Measurements from ENCODE around the gene SEC63.

DNA sequence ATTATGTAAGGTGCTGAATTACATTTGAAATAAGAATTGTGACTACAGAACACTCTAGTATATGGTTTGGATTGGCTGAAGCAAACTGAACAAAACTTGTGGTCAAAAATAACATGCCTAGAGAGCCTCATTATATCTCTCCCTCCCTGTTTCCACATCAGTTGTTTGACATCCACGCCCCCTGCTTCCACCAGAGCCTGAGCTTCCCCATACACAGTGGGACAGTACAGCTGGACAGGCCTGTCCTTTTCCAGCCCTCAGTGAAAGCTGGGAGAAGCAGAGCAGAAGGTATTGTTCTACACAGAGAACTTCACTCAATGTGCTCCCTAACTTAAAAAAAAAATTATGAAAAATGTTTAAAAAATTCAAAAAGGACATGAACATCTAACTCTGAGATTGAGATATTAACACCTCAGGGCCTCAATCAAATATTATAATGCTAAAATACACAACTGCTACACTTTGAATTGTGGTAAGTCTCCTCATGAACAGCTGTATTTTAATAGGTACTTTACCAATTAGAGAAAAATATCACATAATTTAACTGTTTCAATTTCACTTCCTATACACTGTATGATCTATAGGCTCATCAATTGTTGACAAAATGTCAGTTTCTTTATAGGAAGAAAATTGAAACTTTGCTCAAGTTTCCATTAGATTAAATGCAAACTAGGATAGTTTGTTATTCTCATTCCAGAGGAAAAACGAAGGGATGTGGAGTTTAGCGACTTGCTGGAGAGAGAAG is 89.0 kb downstream of the SEC63 start:
- TF ChIP-seq, protein P1, sequence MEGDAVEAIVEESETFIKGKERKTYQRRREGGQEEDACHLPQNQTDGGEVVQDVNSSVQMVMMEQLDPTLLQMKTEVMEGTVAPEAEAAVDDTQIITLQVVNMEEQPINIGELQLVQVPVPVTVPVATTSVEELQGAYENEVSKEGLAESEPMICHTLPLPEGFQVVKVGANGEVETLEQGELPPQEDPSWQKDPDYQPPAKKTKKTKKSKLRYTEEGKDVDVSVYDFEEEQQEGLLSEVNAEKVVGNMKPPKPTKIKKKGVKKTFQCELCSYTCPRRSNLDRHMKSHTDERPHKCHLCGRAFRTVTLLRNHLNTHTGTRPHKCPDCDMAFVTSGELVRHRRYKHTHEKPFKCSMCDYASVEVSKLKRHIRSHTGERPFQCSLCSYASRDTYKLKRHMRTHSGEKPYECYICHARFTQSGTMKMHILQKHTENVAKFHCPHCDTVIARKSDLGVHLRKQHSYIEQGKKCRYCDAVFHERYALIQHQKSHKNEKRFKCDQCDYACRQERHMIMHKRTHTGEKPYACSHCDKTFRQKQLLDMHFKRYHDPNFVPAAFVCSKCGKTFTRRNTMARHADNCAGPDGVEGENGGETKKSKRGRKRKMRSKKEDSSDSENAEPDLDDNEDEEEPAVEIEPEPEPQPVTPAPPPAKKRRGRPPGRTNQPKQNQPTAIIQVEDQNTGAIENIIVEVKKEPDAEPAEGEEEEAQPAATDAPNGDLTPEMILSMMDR (IDR thresholded peaks at IDR 0.05; ENCODE audit: low read depth, low read length): no peak
- no peak for TF ChIP-seq POLR2A (IDR thresholded peaks at IDR 0.05; ENCODE audit: extremely low read depth, insufficient read length)
